Gastrocnemius medialis (tissue), 4 donors: ENCODE measurements around the gene RPL12. TPM values are rescaled to one million over a fixed set of nuclear protein-coding genes. Genes with fewer than 3 reads are reported as not detected.
A peak's percentile ranks its signal among the peaks of the same experiment; 100 is the strongest.

Experiments used
- ATAC-seq, 2 donors: fragments of 150-250 bp; one replicate each; pipeline ENCODE4 v1.9.1; 2016
- DNase-seq, 2 donors: peaks; one replicate each; pipeline ENCODE4 v3.0.0-alpha.2; 2019
- H3K27ac ChIP-seq, 4 donors: fragments of 200-600 bp; sonication (generic); 1 replicate in 1 of 4; 2 replicates in 3 of 4; pipeline ENCODE4 v1.5.1; 2016 to 2018; ENCODE audit warnings: mild to moderate bottlenecking in 2 of 4, moderate library complexity in 1 of 4
- H3K27me3 ChIP-seq, 3 donors: fragments of 200-600 bp; sonication (generic) in 2 of 3; 1 replicate in 1 of 3; 2 replicates in 2 of 3; pipeline versions ENCODE4 v1.5.1 to v1.6.0; 2016 to 2019; ENCODE audit warnings: mild to moderate bottlenecking in 1 of 3, moderate library complexity in 1 of 3
- H3K36me3 ChIP-seq, 2 donors: fragments of 200-600 bp; sonication (generic) in 1 of 2; one replicate each; pipeline ENCODE4 v1.5.1; 2017 to 2018
- H3K4me1 ChIP-seq, 2 donors: fragments of 200-600 bp; sonication (generic) in 1 of 2; one replicate each; pipeline ENCODE4 v1.5.1; 2016 to 2017; ENCODE audit warnings: mild to moderate bottlenecking in 2 of 2
- H3K4me3 ChIP-seq, 4 donors: fragments of 200-600 bp; sonication (generic) in 3 of 4; 1 replicate in 1 of 4; 2 replicates in 3 of 4; pipeline ENCODE4 v1.5.1; 2016 to 2019; ENCODE audit warnings: mild to moderate bottlenecking in 2 of 4
- H3K9me3 ChIP-seq, 3 donors: fragments of 200-600 bp; sonication (generic) in 2 of 3; 1 replicate in 1 of 3; 2 replicates in 2 of 3; pipeline ENCODE4 v1.5.1; 2016 to 2019
- POLR2A ChIP-seq, 2 donors: fragments of 450-650 bp; IDR thresholded peaks; one replicate each; pipeline ENCODE4 v1.6.1; 2017; ENCODE audit warnings: antibody characterized with exemption in 2 of 2, mild to moderate bottlenecking in 2 of 2, moderate library complexity in 2 of 2
- in situ Hi-C, 4 donors: fragments of 200-750 bp; cut with MboI; loops; one replicate each; pipeline versions ENCODE4 v1.15.0 to v1.8.0; 2017; ENCODE audit warnings: low sequenced_read_pairs in 4 of 4
- intact Hi-C: fragments of 100-400 bp; cut with DNase I; formaldehyde crosslinking; loops from one replicate; pipeline ENCODE4 v1.15.1; 2023; ENCODE audit warnings: low total_unique reads
- total RNA-seq, 4 donors: library from RNA; depleted of rRNA; stranded (reverse); fragments of >200 nt; gene quantifications; one replicate each; pipeline versions ENCODE4 v1.1.0 to v1.2.3, GENCODE V29; 2016
- TF ChIP-seq, protein P1 (sequence below), 5 experiments: fragments of 450-650 bp in 3 of 5; fragments of 200-600 bp in 2 of 5; sonication (generic) in 2 of 5; IDR thresholded peaks in 4 of 5; conservative IDR thresholded peaks in 1 of 5; 1 replicate in 4 of 5; 2 replicates in 1 of 5; pipeline ENCODE4 v1.5.1; 2016 to 2019; ENCODE audit warnings: antibody characterized with exemption in 5 of 5, mild to moderate bottlenecking in 3 of 5, moderate library complexity in 3 of 5

RPL12 gene
- total RNA-seq, 4 donors from 2014 or later: 1,654 to 2,251 (median 1,749) TPM

DNA sequence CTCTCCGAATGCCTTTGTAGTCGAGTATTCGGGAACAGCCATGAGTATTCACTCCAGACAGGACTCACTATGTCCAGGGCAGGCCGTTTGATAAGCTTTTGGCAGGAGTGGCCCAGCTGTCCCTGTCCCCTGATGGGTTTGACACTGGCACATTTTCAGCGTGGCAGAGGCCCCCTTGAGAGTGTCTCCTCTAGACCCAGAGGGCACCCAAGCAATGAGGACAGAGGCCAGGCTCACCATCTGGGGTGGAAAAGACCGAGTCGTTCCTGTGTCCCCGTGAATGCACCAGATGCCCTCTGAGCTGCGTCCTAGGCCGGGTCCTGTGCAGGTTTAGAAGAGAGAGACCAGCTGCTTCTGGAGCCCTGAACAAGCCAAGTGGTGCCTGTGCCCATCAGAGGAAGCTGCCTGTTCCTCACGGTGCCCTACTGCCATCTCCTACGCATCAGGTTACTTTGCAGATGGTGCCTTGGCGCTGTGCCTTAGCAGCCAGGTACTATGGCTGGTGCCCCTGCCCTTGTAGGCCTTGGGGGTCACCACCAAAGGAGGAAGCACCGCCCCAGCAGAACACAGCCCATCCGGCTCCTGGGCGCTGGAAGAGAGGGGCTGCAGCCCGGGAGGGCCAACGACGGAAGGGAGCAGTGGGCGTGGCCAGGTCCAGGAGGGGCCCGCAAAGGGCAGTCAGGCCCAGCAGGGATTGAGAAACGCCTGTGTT, 42.5 kb upstream of the RPL12 start:
- H3K27ac ChIP-seq: no peak overlapping the region
- peak in 1 of 2 donors; percentile 32 for ATAC-seq
- H3K9me3 ChIP-seq: no peaks in the 10 kb centered on the region
- H3K36me3 ChIP-seq: peaks cover 0 to 91% of the 10 kb centered on the region in 2 donors
- intact Hi-C loops: no loop called here
- H3K4me1 ChIP-seq: no peaks in the 10 kb centered on the region
- no peak for DNase-seq
- in situ Hi-C loops: loop anchor here in 1 of 4 donors (10.0 kb wide), 1 partner anchor 231 kb away; no protein-coding TSS in a partner anchor
- H3K4me3 ChIP-seq: no peak overlapping the region
- TF ChIP-seq, protein P1, sequence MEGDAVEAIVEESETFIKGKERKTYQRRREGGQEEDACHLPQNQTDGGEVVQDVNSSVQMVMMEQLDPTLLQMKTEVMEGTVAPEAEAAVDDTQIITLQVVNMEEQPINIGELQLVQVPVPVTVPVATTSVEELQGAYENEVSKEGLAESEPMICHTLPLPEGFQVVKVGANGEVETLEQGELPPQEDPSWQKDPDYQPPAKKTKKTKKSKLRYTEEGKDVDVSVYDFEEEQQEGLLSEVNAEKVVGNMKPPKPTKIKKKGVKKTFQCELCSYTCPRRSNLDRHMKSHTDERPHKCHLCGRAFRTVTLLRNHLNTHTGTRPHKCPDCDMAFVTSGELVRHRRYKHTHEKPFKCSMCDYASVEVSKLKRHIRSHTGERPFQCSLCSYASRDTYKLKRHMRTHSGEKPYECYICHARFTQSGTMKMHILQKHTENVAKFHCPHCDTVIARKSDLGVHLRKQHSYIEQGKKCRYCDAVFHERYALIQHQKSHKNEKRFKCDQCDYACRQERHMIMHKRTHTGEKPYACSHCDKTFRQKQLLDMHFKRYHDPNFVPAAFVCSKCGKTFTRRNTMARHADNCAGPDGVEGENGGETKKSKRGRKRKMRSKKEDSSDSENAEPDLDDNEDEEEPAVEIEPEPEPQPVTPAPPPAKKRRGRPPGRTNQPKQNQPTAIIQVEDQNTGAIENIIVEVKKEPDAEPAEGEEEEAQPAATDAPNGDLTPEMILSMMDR (IDR thresholded peaks at IDR 0.05 in 4 of 5, conservative IDR thresholded peaks at IDR 0.05 in 1 of 5): no peak
- no peaks in the 10 kb centered on the region for H3K27me3 ChIP-seq

DNA sequence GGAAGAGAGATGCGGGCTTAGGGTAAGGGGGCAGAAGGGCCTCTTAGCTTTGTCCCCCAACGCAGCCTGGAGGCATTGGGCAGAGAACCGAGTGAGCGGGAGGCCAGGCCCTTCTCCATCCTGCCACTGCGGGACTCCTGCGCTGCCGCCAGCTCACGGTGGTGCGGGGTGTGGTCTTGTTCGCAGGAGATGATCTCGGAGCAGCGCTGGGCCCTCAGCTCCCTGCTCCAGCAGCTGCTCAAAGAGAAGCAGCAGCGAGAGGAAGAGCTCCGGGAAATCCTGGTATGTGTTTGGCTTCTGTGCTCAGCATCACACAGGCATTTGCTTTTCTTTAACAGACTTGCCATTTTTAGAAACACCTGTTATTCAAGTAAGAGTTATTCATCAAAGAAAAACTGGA, 41.4 kb upstream of the RPL12 start:
- in situ Hi-C loops (loop anchor here in 1 of 4 donors (10.0 kb wide), 1 partner anchor 232 kb away; no protein-coding TSS in a partner anchor), intact Hi-C loops (no loop called here)
- no peak for DNase-seq
- TF ChIP-seq POLR2A (IDR thresholded peaks at IDR 0.05): no peak
- TF ChIP-seq, protein P1 (IDR thresholded peaks at IDR 0.05 in 4 of 5, conservative IDR thresholded peaks at IDR 0.05 in 1 of 5): no peak
- ATAC-seq: no peak
- no peaks in the 10 kb centered on the region for H3K9me3 ChIP-seq
- peaks cover 0 to 93% of the 10 kb centered on the region in 2 donors for H3K36me3 ChIP-seq
- H3K27ac ChIP-seq: no peak overlapping the region
- no peak overlapping the region for H3K4me3 ChIP-seq
- H3K4me1 ChIP-seq: no peaks in the 10 kb centered on the region
- H3K27me3 ChIP-seq: no peaks in the 10 kb centered on the region

DNA sequence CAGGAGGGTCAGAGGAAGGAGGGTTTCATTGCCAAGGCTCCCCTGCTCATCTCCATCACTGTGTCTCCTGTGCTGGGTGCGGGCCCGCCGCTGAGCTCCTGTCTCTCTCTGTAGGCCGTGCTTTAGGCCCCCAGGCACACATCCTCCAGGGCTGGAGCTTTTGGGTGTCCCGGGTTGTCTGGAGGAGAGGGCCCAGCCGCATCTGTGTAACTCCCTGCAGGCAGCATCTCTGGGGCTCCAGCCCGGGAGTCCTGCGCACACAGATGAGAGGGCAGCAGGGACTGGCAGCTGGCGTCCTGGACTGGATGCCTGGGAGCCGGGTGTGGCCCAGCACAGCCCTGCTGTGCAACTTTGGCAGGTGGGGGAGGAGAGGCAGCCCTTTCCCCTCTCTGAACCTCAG, 40.3 kb upstream of the RPL12 start:
- H3K9me3 ChIP-seq: no peaks in the 10 kb centered on the region
- H3K4me1 ChIP-seq: no peaks in the 10 kb centered on the region
- intact Hi-C loops: no loop called here
- H3K27me3 ChIP-seq: no peaks in the 10 kb centered on the region
- TF ChIP-seq POLR2A (IDR thresholded peaks at IDR 0.05): no peak
- TF ChIP-seq, protein P1 (IDR thresholded peaks at IDR 0.05 in 4 of 5, conservative IDR thresholded peaks at IDR 0.05 in 1 of 5): no peak
- no peak overlapping the region for H3K27ac ChIP-seq
- ATAC-seq: no peak
- H3K36me3 ChIP-seq: peaks cover 0 to 88% of the 10 kb centered on the region in 2 donors
- H3K4me3 ChIP-seq: no peak overlapping the region
- in situ Hi-C loops: loop anchor here in 1 of 4 donors (10.0 kb wide), 1 partner anchor 233 kb away; no protein-coding TSS in a partner anchor
- no peak for DNase-seq

DNA sequence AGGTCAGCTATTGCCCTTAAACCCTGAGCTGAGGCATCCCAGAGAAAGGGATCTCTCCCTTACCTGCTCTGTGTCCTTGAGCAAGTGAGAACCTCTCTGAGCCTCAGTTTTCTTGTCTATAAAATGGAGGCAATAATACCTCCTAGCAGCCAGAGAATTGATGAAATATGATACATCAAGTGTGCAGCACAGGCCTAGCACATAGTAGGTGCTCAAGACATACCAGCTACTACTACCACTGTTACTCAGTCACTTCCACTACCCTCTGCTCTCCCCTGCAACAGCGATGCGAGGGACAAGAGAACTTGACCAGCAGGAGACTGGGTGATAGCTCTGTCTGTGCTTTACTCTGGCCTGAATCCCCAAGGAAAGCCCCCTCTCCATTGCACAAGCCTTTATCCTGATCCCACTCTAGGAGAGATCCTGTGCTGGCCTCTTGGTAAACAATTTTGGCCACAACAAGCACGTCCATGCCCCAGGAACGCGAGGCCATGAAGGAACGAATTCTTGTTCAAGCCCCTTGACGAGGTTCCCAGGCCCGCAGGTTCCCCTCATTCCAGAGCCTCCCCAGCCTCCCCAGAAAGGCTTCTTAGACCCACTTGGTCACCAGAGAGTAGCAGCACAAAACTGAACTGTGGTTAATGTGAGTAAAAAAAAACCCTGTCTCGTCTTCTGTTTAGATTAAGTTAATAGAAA, 39.5 kb upstream of the RPL12 start:
- Histone ChIP-seq H3K36me3 (peaks cover 0 to 88% of the 10 kb centered on the region in 2 donors), H3K4me3 (no peak overlapping the region)

More for the DNA sequence above, 39.5 kb upstream of the RPL12 start:
- no peak for ATAC-seq
- no peak overlapping the region for H3K27ac ChIP-seq
- no peaks in the 10 kb centered on the region for H3K4me1 ChIP-seq
- H3K27me3 ChIP-seq: no peaks in the 10 kb centered on the region
- no peak for TF ChIP-seq POLR2A (IDR thresholded peaks at IDR 0.05)
- TF ChIP-seq, protein P1 (IDR thresholded peaks at IDR 0.05 in 4 of 5, conservative IDR thresholded peaks at IDR 0.05 in 1 of 5): no peak
- intact Hi-C loops (no loop called here), in situ Hi-C loops (loop anchor here in 1 of 4 donors (10.0 kb wide), 1 partner anchor 234 kb away; no protein-coding TSS in a partner anchor)
- H3K9me3 ChIP-seq: no peaks in the 10 kb centered on the region
- DNase-seq: no peak
